Thyroid gland (tissue), 4 donors: ENCODE measurements around the gene ATRX. TPM values are rescaled to one million over a fixed set of nuclear protein-coding genes. Genes with fewer than 3 reads are reported as not detected.
"Not testable (repeated sequence)": the region's sequence is repeated elsewhere in the genome, so short reads cannot be mapped to it uniquely, and the experiment has no call there.

Experiments
- DNase-seq, 2 donors: peaks; one replicate each; pipeline ENCODE4 v3.0.0-alpha.2; 2019
- H3K27ac ChIP-seq, 3 donors: fragments of 200-600 bp; sonication (generic); 1 replicate in 2 of 3; 2 replicates in 1 of 3; pipeline ENCODE4 v1.5.1; 2016 to 2019; ENCODE audit warnings: mild to moderate bottlenecking in 1 of 3, moderate library complexity in 1 of 3
- H3K27me3 ChIP-seq: fragments of 200-600 bp; sonication (generic); one replicate; pipeline ENCODE4 v1.5.1; 2019
- H3K36me3 ChIP-seq, 2 donors: fragments of 200-600 bp; sonication (generic); one replicate each; pipeline ENCODE4 v1.5.1; 2016 to 2019
- H3K4me1 ChIP-seq, 2 donors: fragments of 200-600 bp; sonication (generic); one replicate each; pipeline ENCODE4 v1.5.1; 2017 to 2019
- H3K4me3 ChIP-seq, 3 donors: fragments of 200-600 bp; sonication (generic); replicated peaks in 1 of 3; 1 replicate in 2 of 3; 2 replicates in 1 of 3; pipeline ENCODE4 v1.5.1; 2016; ENCODE audit warnings: mild to moderate bottlenecking in 1 of 3
- H3K9me3 ChIP-seq: fragments of 200-600 bp; sonication (generic); one replicate; pipeline ENCODE4 v1.5.1; 2017
- CTCF ChIP-seq, 6 experiments: fragments of 200-600 bp in 3 of 6; fragments of 450-650 bp in 3 of 6; sonication (generic) in 3 of 6; IDR thresholded peaks; one replicate each; pipeline ENCODE4 v1.5.1; 2016 to 2019; ENCODE audit warnings: antibody characterized with exemption in 6 of 6, mild to moderate bottlenecking in 2 of 6, inconsistent platforms in 1 of 6, moderate library complexity in 1 of 6
- POLR2A ChIP-seq, 2 donors: fragments of 450-650 bp; IDR thresholded peaks; one replicate each; pipeline ENCODE4 v1.6.1; 2017; ENCODE audit warnings: antibody characterized with exemption in 2 of 2, mild to moderate bottlenecking in 2 of 2, moderate library complexity in 1 of 2
- WGBS, 2 donors: methylation state at CpG; one replicate each; pipeline ENCODE4 v1.1.5; 2017; 5-methylcytosine and 5-hydroxymethylcytosine counted together
- intact Hi-C: fragments of 100-400 bp; cut with DNase I; formaldehyde crosslinking; loops from one replicate; pipeline ENCODE4 v1.15.1; 2023
- total RNA-seq, 4 donors: library from RNA; depleted of rRNA; stranded (reverse); fragments of >200 nt; gene quantifications; one replicate each; pipeline ENCODE4 v1.2.3, GENCODE V29; 2016

The ATRX gene
- total RNA-seq, 4 donors from 2014 or later, result 96.2 to 211 (median 131) TPM

DNA sequence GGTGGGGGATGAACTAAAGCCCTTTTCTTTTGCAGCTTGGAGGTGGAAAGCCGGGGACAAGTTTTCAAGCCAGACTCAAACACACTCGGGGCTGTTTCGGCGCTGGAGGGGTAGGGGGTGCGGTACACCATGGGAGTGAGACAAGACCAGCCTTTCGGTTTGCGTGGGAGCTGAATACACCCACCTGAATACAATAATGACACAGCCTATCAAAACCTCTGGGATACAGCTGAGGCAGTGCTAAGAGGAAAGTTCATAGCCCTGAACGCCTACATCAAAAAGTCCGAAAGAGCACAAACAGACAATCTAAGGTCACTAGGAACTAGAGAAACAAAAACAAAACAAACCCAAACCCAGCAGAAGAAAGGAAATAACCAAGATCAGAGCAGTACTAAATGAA lies 163.3 kb downstream of the ATRX start:
- no peak for DNase-seq
- WGBS, 2 donors, result 78 to 85% methylated on average over 2 to 8 of the region's 9 CpGs
- H3K27me3 ChIP-seq, result no peaks in the 10 kb centered on the region
- H3K4me1 ChIP-seq, result no peaks in the 10 kb centered on the region
- H3K4me3 ChIP-seq, result no peak overlapping the region
- TF ChIP-seq CTCF (IDR thresholded peaks at IDR 0.05) (no peak), POLR2A (IDR thresholded peaks at IDR 0.05) (no peak)
- H3K36me3 ChIP-seq, result no peaks in the 10 kb centered on the region
- H3K9me3 ChIP-seq, result no peaks in the 10 kb centered on the region
- no peak overlapping the region for H3K27ac ChIP-seq
- intact Hi-C loops, result no loop called here

DNA sequence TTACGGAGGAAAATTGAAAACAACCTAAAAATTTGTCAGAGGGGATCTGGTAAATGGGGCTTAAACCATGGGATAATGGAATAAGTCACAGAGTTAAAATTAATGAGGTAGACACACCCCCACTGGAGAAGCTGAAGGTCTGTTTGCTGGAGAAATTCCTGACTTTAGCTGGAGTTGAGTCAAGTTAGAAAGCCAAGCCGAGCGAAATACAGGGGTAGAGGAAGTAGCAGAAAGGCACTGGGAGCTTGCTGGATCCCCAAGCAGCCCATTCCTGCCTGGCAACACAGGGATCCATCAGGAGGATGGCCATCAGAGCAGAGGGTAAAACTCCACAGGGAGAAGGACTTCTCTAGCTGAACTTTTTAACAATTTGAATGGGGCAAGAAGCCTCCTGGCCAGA lies 163.8 kb downstream of the ATRX start:
- intact Hi-C loops, result no loop called here
- DNase-seq, result no peak
- Histone ChIP-seq H3K36me3 (no peaks in the 10 kb centered on the region), H3K27me3 (no peaks in the 10 kb centered on the region), H3K9me3 (no peaks in the 10 kb centered on the region), H3K4me3 (no peak overlapping the region), H3K27ac (no peak overlapping the region), H3K4me1 (no peaks in the 10 kb centered on the region)
- 70 to 83% methylated on average over 3 of the region's 3 CpGs for WGBS, 2 donors
- TF ChIP-seq POLR2A (IDR thresholded peaks at IDR 0.05) (no peak), CTCF (IDR thresholded peaks at IDR 0.05) (no peak)

GRCh38 chrX:77621453-77621852 lies 164.6 kb downstream of the ATRX start:
- 94 to 95% methylated on average over 5 of the region's 5 CpGs for WGBS, 2 donors
- intact Hi-C loops, result not testable (repeated sequence)

DNA sequence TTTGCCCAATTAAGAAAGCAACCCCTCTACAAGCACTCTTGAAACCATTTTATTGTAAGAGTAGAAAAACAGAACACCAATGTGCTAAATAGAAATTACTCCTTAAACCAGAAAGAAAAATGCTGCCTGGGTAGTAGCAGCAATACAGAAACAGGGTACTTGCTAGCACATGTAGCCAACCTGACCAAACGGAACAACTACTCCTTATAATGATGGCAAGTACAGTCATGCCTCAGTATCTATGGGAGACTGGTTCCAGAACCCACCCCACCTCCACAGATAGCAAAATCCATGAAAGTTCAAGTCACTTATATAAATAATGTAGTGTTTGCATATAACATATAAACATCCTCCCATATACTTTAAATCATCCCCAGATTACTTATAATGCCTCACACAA lies 168.8 kb downstream of the ATRX start:
- intact Hi-C loops, result no loop called here
- Histone ChIP-seq H3K27ac (no peak overlapping the region), H3K4me1 (no peaks in the 10 kb centered on the region), H3K9me3 (no peaks in the 10 kb centered on the region), H3K27me3 (no peaks in the 10 kb centered on the region), H3K4me3 (no peak overlapping the region), H3K36me3 (no peaks in the 10 kb centered on the region)
- no peak for DNase-seq
- WGBS, 2 donors, result 75% methylated on average over 1 of the region's 1 CpG
- no peak for TF ChIP-seq CTCF (IDR thresholded peaks at IDR 0.05)
- no peak for TF ChIP-seq POLR2A (IDR thresholded peaks at IDR 0.05)

More at GRCh38 chrX:77621453-77621852, 164.6 kb downstream of the ATRX start:
- H3K27ac ChIP-seq, H3K36me3 ChIP-seq, H3K4me1 ChIP-seq, H3K4me3 ChIP-seq, DNase-seq, H3K9me3 ChIP-seq, H3K27me3 ChIP-seq: not testable (repeated sequence)

GRCh38 chrX:77603635-77604336 lies 182.2 kb downstream of the ATRX start:
- no peak for DNase-seq
- Histone ChIP-seq H3K4me3 (no peak overlapping the region), H3K9me3 (no peaks in the 10 kb centered on the region), H3K36me3 (no peaks in the 10 kb centered on the region), H3K27ac (no peak overlapping the region), H3K27me3 (no peaks in the 10 kb centered on the region), H3K4me1 (no peaks in the 10 kb centered on the region)
- 50 to 96% methylated on average over 2 of the region's 2 CpGs for WGBS, 2 donors
- intact Hi-C loops, result no loop called here
- TF ChIP-seq CTCF (IDR thresholded peaks at IDR 0.05) (no peak), POLR2A (IDR thresholded peaks at IDR 0.05) (no peak)
